Hepatocyte (in vitro differentiated cells): ENCODE data around the gene SLC16A7. TPM values are rescaled to one million over a fixed set of nuclear protein-coding genes. Genes with fewer than 3 reads are reported as not detected.

Source experiments
- DNase-seq: peaks from one replicate; pipeline ENCODE4 v3.0.0-alpha.2; 2016; ENCODE audit warnings: low spot score
- H2AFZ ChIP-seq: fragments of 200-600 bp; sonication (generic); 2 replicates; pipeline ENCODE4 v1.6.0; 2016; ENCODE audit warnings: antibody characterized with exemption, mild to moderate bottlenecking
- H3K27ac ChIP-seq: fragments of 200-600 bp; sonication (generic); 2 replicates; pipeline ENCODE4 v1.5.1; 2016; ENCODE audit warnings: mild to moderate bottlenecking
- H3K27me3 ChIP-seq: fragments of 200-600 bp; sonication (generic); 2 replicates; pipeline ENCODE4 v1.6.1; 2016
- H3K36me3 ChIP-seq: fragments of 200-600 bp; sonication (generic); replicated peaks from 2 replicates; pipeline ENCODE4 v1.5.1; 2016; ENCODE audit warnings: low read depth; ENCODE audit not compliant: insufficient read depth
- H3K4me1 ChIP-seq: fragments of 200-600 bp; sonication (generic); 2 replicates; pipeline ENCODE4 v1.5.1; 2016; ENCODE audit warnings: mild to moderate bottlenecking, moderate library complexity; ENCODE audit not compliant: insufficient read depth
- H3K4me2 ChIP-seq: fragments of 200-600 bp; sonication (generic); 2 replicates; pipeline ENCODE4 v1.6.0; 2016
- H3K4me3 ChIP-seq: fragments of 200-600 bp; sonication (generic); 2 replicates; pipeline ENCODE4 v1.5.1; 2016; ENCODE audit warnings: mild to moderate bottlenecking
- H3K79me2 ChIP-seq: fragments of 200-600 bp; sonication (generic); 2 replicates; pipeline ENCODE4 v1.6.0; 2017; ENCODE audit warnings: mild to moderate bottlenecking
- H3K9me2 ChIP-seq: fragments of 200-600 bp; sonication (generic); replicated peaks from 2 replicates; pipeline ENCODE4 v1.6.0; 2017; ENCODE audit warnings: mild to moderate bottlenecking; ENCODE audit not compliant: insufficient read depth
- H3K9me3 ChIP-seq: fragments of 200-600 bp; sonication (generic); 2 replicates; pipeline ENCODE4 v1.5.1; 2016; ENCODE audit warnings: low read depth, mild to moderate bottlenecking
- H4K20me1 ChIP-seq: fragments of 200-600 bp; sonication (generic); 2 replicates; pipeline ENCODE4 v1.6.0; 2016; ENCODE audit warnings: mild to moderate bottlenecking; ENCODE audit not compliant: insufficient read depth, poor library complexity, severe bottlenecking
- EZH2 ChIP-seq: fragments of 200-600 bp; sonication (generic); IDR thresholded peaks from 2 replicates; pipeline ENCODE4 v1.6.1; 2016; ENCODE audit warnings: antibody characterized with exemption, mild to moderate bottlenecking, borderline replicate concordance
- EZH2phosphoT487 ChIP-seq: fragments of 200-600 bp; sonication (generic); IDR thresholded peaks from one replicate; pipeline ENCODE4 v1.6.1; 2018; ENCODE audit warnings: antibody characterized with exemption, mild to moderate bottlenecking, low read depth, moderate library complexity; ENCODE audit not compliant: unreplicated experiment, severe bottlenecking
- WGBS: methylation state at CpG from one replicate; pipeline ENCODE4 v1.1.6; 2016; ENCODE audit warnings: low lambda C conversion rate; ENCODE audit errors: missing lambda C conversion rate; 5-methylcytosine and 5-hydroxymethylcytosine counted together
- polyA plus RNA-seq: library from polyadenylated mRNA; unstranded; fragments of >200 nt; fragmentation: Nextera tagmentation; extraction: Ambion mirVana; gene quantifications from 2 replicates; pipeline ENCODE4 v1.2.1, GENCODE V29; 2016
- total RNA-seq: library from RNA; depleted of rRNA; stranded (reverse); fragments of >200 nt; gene quantifications from 2 replicates; pipeline ENCODE4 v1.2.3, GENCODE V29; 2014
- TF ChIP-seq, protein P1 (sequence below): fragments of 200-600 bp; sonication (generic); IDR thresholded peaks from 2 replicates; pipeline ENCODE4 v1.5.1; 2016; ENCODE audit warnings: antibody characterized with exemption, mild to moderate bottlenecking; ENCODE audit not compliant: poor library complexity

SLC16A7 gene
- total and polyA plus RNA-seq, 2 experiments from 2014 or later, result 4.7 to 17.9 TPM

DNA sequence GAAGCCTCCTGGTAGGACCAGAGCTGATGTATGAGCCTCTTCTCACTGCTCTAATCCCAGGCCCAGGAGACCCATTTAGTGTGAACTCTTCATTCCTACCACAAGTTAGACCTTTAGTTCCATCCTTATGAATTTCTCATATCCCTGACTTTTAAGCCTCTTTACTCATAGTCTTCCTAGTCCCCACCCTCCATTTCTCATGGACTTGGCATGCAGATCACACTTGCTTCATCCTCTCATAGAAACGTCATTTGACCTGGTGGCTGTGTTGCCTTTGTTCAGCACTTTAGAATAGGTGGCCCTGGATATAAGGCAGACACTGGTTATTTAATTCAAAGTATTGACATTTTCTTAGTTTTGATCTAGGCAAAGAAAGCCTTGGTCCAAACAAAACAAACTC is 99.5 kb downstream of the SLC16A7 start:
- Histone ChIP-seq H3K27me3 (no peaks in the 10 kb centered on the region), H3K4me1 (no peaks in the 10 kb centered on the region), H3K79me2 (no peaks in the 10 kb centered on the region), H3K9me2 (no peaks in the 10 kb centered on the region), H3K27ac (no peak overlapping the region), H3K9me3 (no peaks in the 10 kb centered on the region), H3K4me2 (no peak overlapping the region), H3K36me3 (no peaks in the 10 kb centered on the region), H4K20me1 (no peaks in the 10 kb centered on the region), H2AFZ (no peak overlapping the region), H3K4me3 (no peak overlapping the region)
- TF ChIP-seq EZH2, result no peak
- TF ChIP-seq, protein P1, sequence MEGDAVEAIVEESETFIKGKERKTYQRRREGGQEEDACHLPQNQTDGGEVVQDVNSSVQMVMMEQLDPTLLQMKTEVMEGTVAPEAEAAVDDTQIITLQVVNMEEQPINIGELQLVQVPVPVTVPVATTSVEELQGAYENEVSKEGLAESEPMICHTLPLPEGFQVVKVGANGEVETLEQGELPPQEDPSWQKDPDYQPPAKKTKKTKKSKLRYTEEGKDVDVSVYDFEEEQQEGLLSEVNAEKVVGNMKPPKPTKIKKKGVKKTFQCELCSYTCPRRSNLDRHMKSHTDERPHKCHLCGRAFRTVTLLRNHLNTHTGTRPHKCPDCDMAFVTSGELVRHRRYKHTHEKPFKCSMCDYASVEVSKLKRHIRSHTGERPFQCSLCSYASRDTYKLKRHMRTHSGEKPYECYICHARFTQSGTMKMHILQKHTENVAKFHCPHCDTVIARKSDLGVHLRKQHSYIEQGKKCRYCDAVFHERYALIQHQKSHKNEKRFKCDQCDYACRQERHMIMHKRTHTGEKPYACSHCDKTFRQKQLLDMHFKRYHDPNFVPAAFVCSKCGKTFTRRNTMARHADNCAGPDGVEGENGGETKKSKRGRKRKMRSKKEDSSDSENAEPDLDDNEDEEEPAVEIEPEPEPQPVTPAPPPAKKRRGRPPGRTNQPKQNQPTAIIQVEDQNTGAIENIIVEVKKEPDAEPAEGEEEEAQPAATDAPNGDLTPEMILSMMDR, result no peak
- 68% methylated on average over 1 of the region's 1 CpG for WGBS
- DNase-seq, result no peak

DNA sequence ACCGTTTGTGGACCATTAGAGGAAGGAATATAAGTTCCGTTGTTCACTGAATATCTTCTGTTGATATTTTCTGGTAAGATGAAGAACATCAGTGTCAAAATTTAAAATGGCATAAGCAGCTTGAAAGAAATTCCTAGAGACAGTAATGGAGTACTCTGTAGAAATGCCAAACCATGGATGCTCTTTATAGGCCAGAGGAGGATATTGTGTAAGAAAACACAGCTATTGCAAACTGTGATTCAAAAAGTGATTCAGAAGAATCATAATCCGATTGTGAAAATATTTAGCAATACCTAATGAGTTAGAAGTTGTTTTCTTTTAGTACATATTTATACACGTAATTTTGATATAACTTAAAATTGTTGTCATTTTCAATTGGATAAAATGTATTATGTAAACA is 102.8 kb downstream of the SLC16A7 start:
- no peaks in the 10 kb centered on the region for H3K36me3 ChIP-seq
- no peaks in the 10 kb centered on the region for H3K27me3 ChIP-seq
- no peak overlapping the region for H2AFZ ChIP-seq
- no peaks in the 10 kb centered on the region for H3K4me1 ChIP-seq
- no peaks in the 10 kb centered on the region for H3K9me2 ChIP-seq
- no peak overlapping the region for H3K27ac ChIP-seq
- no peak for DNase-seq
- H3K9me3 ChIP-seq, result no peaks in the 10 kb centered on the region
- WGBS, result 78% methylated on average over 4 of the region's 4 CpGs
- H4K20me1 ChIP-seq, result no peaks in the 10 kb centered on the region
- TF ChIP-seq EZH2, result no peak
- no peak for TF ChIP-seq EZH2phosphoT487
- TF ChIP-seq, protein P1, result no peak
- H3K4me2 ChIP-seq, result no peak overlapping the region
- no peak overlapping the region for H3K4me3 ChIP-seq
- no peaks in the 10 kb centered on the region for H3K79me2 ChIP-seq

DNA sequence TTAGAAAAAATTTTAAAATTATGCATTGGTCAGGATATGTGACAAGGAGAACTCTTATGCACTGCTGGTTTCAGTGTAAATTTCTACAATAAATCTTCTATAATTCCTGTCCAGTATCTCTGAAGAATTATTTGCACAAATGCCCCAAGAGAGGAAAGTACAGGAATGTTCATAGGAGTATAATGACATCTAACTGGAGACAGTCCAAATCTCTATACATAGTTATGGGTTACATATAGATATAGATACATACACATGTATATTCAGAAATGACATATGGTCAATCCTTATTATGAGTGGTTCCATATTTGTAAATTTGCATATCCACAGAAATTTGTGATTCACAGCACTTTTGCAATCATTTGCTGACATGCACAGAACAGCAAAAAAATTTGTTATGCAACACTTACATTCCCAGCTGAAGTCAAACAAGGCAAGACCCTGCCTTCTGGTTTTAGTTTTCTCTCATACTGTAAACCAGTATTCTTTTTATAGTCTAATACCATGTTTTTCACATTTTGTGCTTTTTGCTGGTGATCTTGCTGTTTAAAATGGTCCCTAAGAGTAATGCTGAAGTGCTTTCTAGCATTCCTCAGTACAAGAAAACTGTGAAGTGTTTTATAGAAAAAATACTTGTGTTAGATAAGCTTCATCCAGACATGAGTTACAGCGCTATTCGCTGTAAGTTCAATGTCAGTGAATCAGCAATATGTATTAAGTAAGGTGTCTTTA is 103.8 kb downstream of the SLC16A7 start:
- Histone ChIP-seq H3K36me3 (no peaks in the 10 kb centered on the region), H3K4me1 (no peaks in the 10 kb centered on the region), H3K79me2 (no peaks in the 10 kb centered on the region), H3K27ac (peak overlapping the region; percentile 21), H3K27me3 (no peaks in the 10 kb centered on the region), H3K9me3 (no peaks in the 10 kb centered on the region), H4K20me1 (no peaks in the 10 kb centered on the region), H3K4me3 (no peak overlapping the region), H3K9me2 (no peaks in the 10 kb centered on the region), H3K4me2 (peak overlapping the region; percentile 64), H2AFZ (no peak overlapping the region)
- peak; percentile 19 for DNase-seq
- TF ChIP-seq EZH2 (no peak), EZH2phosphoT487 (no peak)
- TF ChIP-seq, protein P1, result no peak
- WGBS, result 84% methylated on average over 2 of the region's 2 CpGs

DNA sequence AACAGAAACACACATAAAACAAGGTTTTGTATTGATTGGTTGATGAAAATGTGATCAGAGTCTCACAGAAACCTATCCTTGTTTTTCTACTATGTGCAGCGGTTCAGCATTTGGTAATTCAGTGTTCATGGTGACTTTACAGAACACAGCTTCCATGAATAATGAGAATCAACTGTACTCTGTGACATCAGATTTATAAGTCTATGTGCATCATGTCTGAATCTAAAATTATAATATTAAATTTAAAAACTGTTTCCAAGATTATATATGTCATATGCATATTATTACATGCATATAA is 104.3 kb downstream of the SLC16A7 start:
- peak overlapping the region; percentile 21 for H3K27ac ChIP-seq
- TF ChIP-seq EZH2, result no peak
- H3K4me3 ChIP-seq, result no peak overlapping the region
- WGBS, result 88% methylated on average over 1 of the region's 1 CpG
- no peaks in the 10 kb centered on the region for H3K79me2 ChIP-seq
- peak overlapping the region; percentile 64 for H3K4me2 ChIP-seq
- H3K4me1 ChIP-seq, result no peaks in the 10 kb centered on the region
- no peaks in the 10 kb centered on the region for H3K36me3 ChIP-seq
- no peaks in the 10 kb centered on the region for H3K9me3 ChIP-seq
- no peaks in the 10 kb centered on the region for H3K27me3 ChIP-seq
- no peaks in the 10 kb centered on the region for H4K20me1 ChIP-seq
- H3K9me2 ChIP-seq, result no peaks in the 10 kb centered on the region
- no peak overlapping the region for H2AFZ ChIP-seq
- DNase-seq, result no peak
